ENCODE data around the gene LRRC46. TPM values are rescaled to one million over a fixed set of nuclear protein-coding genes. Genes with fewer than 3 reads are reported as not detected.

The LRRC46 gene
- total and polyA plus RNA-seq, 10 of the 15 experiments (the other 5 are each of a cell fraction or from before 2014, with no cell fraction given), result 0.15 to 1.8 (median 0.38) TPM; not detected in 1

- Histone ChIP-seq H2AFZ (ENCODE audit: control insufficient read depth, low read depth, low read length) (no peak overlapping the region), H3K4me3 (no peak overlapping the region), H3K27me3 (replicated peaks in 1 of 2; ENCODE audit: control insufficient read depth in 2 of 2, insufficient read depth in 2 of 2, low read length in 1 of 2) (peaks cover 22 to 50% of the 10 kb centered on the region in 2 experiments), H4K20me1 (ENCODE audit: control insufficient read depth, insufficient read depth) (no peaks in the 10 kb centered on the region), H3K4me1 (ENCODE audit: control insufficient read depth, insufficient read depth, low read length) (peaks cover 5% of the 10 kb centered on the region), H3K27ac (ENCODE audit: control insufficient read depth, insufficient read depth) (no peak overlapping the region), H3K4me2 (ENCODE audit: control insufficient read depth, insufficient read depth) (no peak overlapping the region), H3K36me3 (ENCODE audit: control insufficient read depth in 2 of 2, insufficient read depth in 2 of 2, low read length in 1 of 2) (no peaks in the 10 kb centered on the region), H3K9ac (ENCODE audit: control insufficient read depth, insufficient read depth, low read length) (no peak overlapping the region), H3K9me3 (replicated peaks; ENCODE audit: control insufficient read depth, insufficient read depth, low read length) (no peaks in the 10 kb centered on the region), H3K79me2 (ENCODE audit: control insufficient read depth, insufficient read depth, low read length) (no peaks in the 10 kb centered on the region)
- intact Hi-C loops (cut with micrococcal nuclease; ENCODE audit: unreplicated experiment) (no loop called here), in situ Hi-C loops (cut with MboI) (no loop called here)
- no peak for DNase-seq (ENCODE audit: low read depth, low spot score)
- RAD21 ChIA-PET (ENCODE audit: unreplicated experiment), result no interaction called here
- no peak for FAIRE-seq
- no peak for TF ChIP-seq MYC (IDR thresholded peaks at IDR 0.05; ENCODE audit: insufficient read depth, insufficient read length, insufficient replicate concordance, low read length, severe bottlenecking)
- no peak for TF ChIP-seq NFXL1 (IDR thresholded peaks at IDR 0.05; ENCODE audit: borderline replicate concordance)
- no peak for TF ChIP-seq FOXK2 (IDR thresholded peaks at IDR 0.05)
- no peak for TF ChIP-seq CEBPB (IDR thresholded peaks at IDR 0.05; ENCODE audit: borderline replicate concordance in 1 of 2, low read depth in 2 of 2, low read length in 2 of 2)
- no peak for TF ChIP-seq CEBPZ (IDR thresholded peaks at IDR 0.05; ENCODE audit: low read depth, low read length)
- TF ChIP-seq BCL3 (IDR thresholded peaks at IDR 0.05; ENCODE audit: borderline replicate concordance, insufficient read depth, low read depth, low read length, poor library complexity, severe bottlenecking), result no peak
- TF ChIP-seq BCL11A (IDR thresholded peaks at IDR 0.05; ENCODE audit: low read depth, low read length), result no peak
- no peak for TF ChIP-seq ZNF274 (IDR thresholded peaks at IDR 0.05; ENCODE audit: insufficient read depth, insufficient read length)
- TF ChIP-seq ATF2 (IDR thresholded peaks at IDR 0.05; ENCODE audit: low read length), result no peak
- TF ChIP-seq MEF2B (IDR thresholded peaks at IDR 0.05; ENCODE audit: partially characterized antibody, poor library complexity, severe bottlenecking), result no peak
- no peak for TF ChIP-seq TCF3 (IDR thresholded peaks at IDR 0.05; ENCODE audit: borderline replicate concordance, insufficient read depth, low read depth, low read length)
- no peak for TF ChIP-seq CREM (IDR thresholded peaks at IDR 0.05; ENCODE audit: low read depth)
- no peak for TF ChIP-seq TCF12 (IDR thresholded peaks at IDR 0.05; ENCODE audit: low read depth, low read length)
- 37% methylated on average over 5 of the region's 5 CpGs for WGBS (ENCODE audit: insufficient coverage, insufficient replicate concordance, low lambda C conversion rate, missing lambda C conversion rate)
- SMC1A ChIA-PET (ENCODE audit: uncharacterized antibody, unreplicated experiment), result interaction anchor here (2.0 to 13.1 kb wide), 2 partner anchors 12 to 35 kb away, joined by 5 to 231 read pairs; partner anchors contain the start of genes SCRN2 and SP2
- POLR2A ChIA-PET, result no interaction called here
- BruUV-seq (replicated peaks), result no TSS peak
- ATAC-seq, result no peak
- CTCF ChIA-PET, result interaction anchor here (1.0 to 1.4 kb wide), 2 partner anchors 11 to 12 kb away, joined by 4 to 5 read pairs; partner anchors contain the start of gene SCRN2
Measured at GRCh38 chr17:47853616-47854015, 22.1 kb downstream of the LRRC46 start.
